GM12872 (cell line): Measurements from ENCODE around the gene MAPK8.

ENCODE experiments used
- CTCF ChIP-seq: IDR thresholded peaks from 3 replicates; pipeline ENCODE4 v1.5.1; 2011; ENCODE audit warnings: low read depth, mild to moderate bottlenecking, low read length, moderate library complexity; ENCODE audit not compliant: insufficient read depth

Gene MAPK8

GRCh38 chr10:48430402-48430993 lies 124.0 kb downstream of the MAPK8 start:
- TF ChIP-seq CTCF = no peak

- no peak for TF ChIP-seq CTCF
Measured at GRCh38 chr10:48431871-48432270, 125.4 kb downstream of the MAPK8 start.

- no peak for TF ChIP-seq CTCF
Measured at GRCh38 chr10:48437546-48437945, 131.1 kb downstream of the MAPK8 start.

GRCh38 chr10:48439031-48439430 lies 132.6 kb downstream of the MAPK8 start:
- TF ChIP-seq CTCF = no peak

GRCh38 chr10:48439581-48440041 lies 133.1 kb downstream of the MAPK8 start:
- no peak for TF ChIP-seq CTCF

GRCh38 chr10:48440771-48441170 lies 134.3 kb downstream of the MAPK8 start:
- no peak for TF ChIP-seq CTCF

- TF ChIP-seq CTCF = no peak
Measured at GRCh38 chr10:48442090-48442808, 135.8 kb downstream of the MAPK8 start.
